A549 (cell line): ENCODE results near the gene CEP250. TPM values are rescaled to one million over a fixed set of nuclear protein-coding genes. Genes with fewer than 3 reads are reported as not detected.

Experiments
- ATAC-seq, 2 experiments: fragments of 200-7000 bp in 1 of 2; fragments of >200 bp in 1 of 2; cut with Nextera tagmentation in 1 of 2; cut with Tn5 transposase in 1 of 2; 3 replicates each; pipeline versions ENCODE4 v1.8.0 to v1.9.1; 2018 to 2020; ENCODE audit warnings: mild to moderate bottlenecking in 1 of 2, moderate library complexity in 1 of 2
- CTCF ChIA-PET: fragments of 300-600 bp; sonication (Branson Sonifier 250); formaldehyde crosslinking; extraction: SDS; loops from one replicate; lab custom pipeline; 2021; ENCODE audit warnings: antibody characterized with exemption, inconsistent platforms; lab: Yijun Ruan, JAX
- POLR2A ChIA-PET: fragments of 350-600 bp; formaldehyde crosslinking; extraction: SDS; loops from one replicate; lab custom pipeline; 2021; ENCODE audit warnings: antibody characterized with exemption, inconsistent platforms; lab: Yijun Ruan, JAX
- DNase-seq, 2 experiments: peaks; one replicate each; pipeline versions ENCODE4 v3.0.0 to v3.0.0-alpha.2; 2011 to 2016; ENCODE audit warnings: low read depth in 1 of 2, low spot score in 1 of 2
- FAIRE-seq: peaks from 2 replicates; lab custom pipeline; 2011; peaks lifted over from hg19 to GRCh38; lab: Jason Lieb, UNC
- H3K27ac ChIP-seq, 2 experiments: fragments of >200 bp; sonication (Bioruptor Twin); formaldehyde crosslinking; 3 replicates each; pipeline ENCODE4 v1.5.1; 2016 to 2017
- H3K4me1 ChIP-seq: fragments of >200 bp; sonication (Bioruptor Twin); formaldehyde crosslinking; 3 replicates; pipeline ENCODE4 v1.6.1; 2016
- H3K4me2 ChIP-seq: fragments of >200 bp; sonication (Bioruptor Twin); formaldehyde crosslinking; 3 replicates; pipeline ENCODE4 v1.6.1; 2016
- H3K4me3 ChIP-seq: fragments of >200 bp; sonication (Bioruptor Twin); formaldehyde crosslinking; 3 replicates; pipeline ENCODE4 v1.5.1; 2016
- H3K9me3 ChIP-seq: fragments of >200 bp; sonication (Bioruptor Twin); formaldehyde crosslinking; 3 replicates; pipeline ENCODE4 v1.6.1; 2016
- CHD2 ChIP-seq: fragments of 150-350 bp; IDR thresholded peaks from 2 replicates; pipeline ENCODE4 v1.6.1; 2014; ENCODE audit warnings: low read length; ENCODE audit not compliant: partially characterized antibody
- FOSB ChIP-seq: fragments of 250-450 bp; sonication (Bioruptor Pico); IDR thresholded peaks from 2 replicates; pipeline ENCODE4 v1.5.0; 2020; ENCODE audit warnings: mild to moderate bottlenecking, moderate library complexity
- FOXS1 ChIP-seq: fragments of 250-450 bp; sonication (Bioruptor Pico); IDR thresholded peaks from 2 replicates; pipeline ENCODE4 v1.5.0; 2020; ENCODE audit warnings: mild to moderate bottlenecking, moderate library complexity
- HOXB13 ChIP-seq: fragments of 250-450 bp; sonication (Bioruptor Pico); IDR thresholded peaks from 2 replicates; pipeline ENCODE4 v1.5.0; 2020; ENCODE audit warnings: low read depth, mild to moderate bottlenecking, moderate library complexity
- JUNB ChIP-seq: fragments of >200 bp; sonication (Bioruptor Twin); formaldehyde crosslinking; IDR thresholded peaks from 2 replicates; pipeline ENCODE4 v1.6.1; 2016
- KDM1A ChIP-seq: fragments of 200-600 bp; sonication (generic); IDR thresholded peaks from 2 replicates; pipeline ENCODE4 v1.6.1; 2016; ENCODE audit warnings: low read depth, mild to moderate bottlenecking
- KDM5A ChIP-seq: fragments of 200-600 bp; sonication (generic); IDR thresholded peaks from 2 replicates; pipeline ENCODE4 v1.6.1; 2016; ENCODE audit warnings: antibody characterized with exemption, mild to moderate bottlenecking
- MAFK ChIP-seq: fragments of 450-650 bp; IDR thresholded peaks from 2 replicates; pipeline ENCODE4 v1.6.1; 2014; ENCODE audit not compliant: partially characterized antibody
- NFE2L2 ChIP-seq: fragments of 150-350 bp; conservative IDR thresholded peaks from 2 replicates; pipeline ENCODE4 v1.6.1; 2014; ENCODE audit warnings: low read length
- PBX3 ChIP-seq: IDR thresholded peaks from 2 replicates; pipeline ENCODE4 v1.6.1; 2012
- POLR2A ChIP-seq: IDR thresholded peaks from 2 replicates; pipeline ENCODE4 v1.6.1; 2012; ENCODE audit warnings: mild to moderate bottlenecking, low read length
- RCOR1 ChIP-seq: fragments of 150-350 bp; IDR thresholded peaks from 2 replicates; pipeline ENCODE4 v1.6.1; 2014; ENCODE audit warnings: antibody characterized with exemption, low read length, low read depth
- RFX5 ChIP-seq: fragments of 450-650 bp; IDR thresholded peaks from 2 replicates; pipeline ENCODE4 v1.7.1; 2014; ENCODE audit warnings: antibody characterized with exemption, mild to moderate bottlenecking, moderate library complexity
- SMC3 ChIP-seq: fragments of >200 bp; sonication (Bioruptor Twin); formaldehyde crosslinking; IDR thresholded peaks from 3 replicates; pipeline ENCODE4 v1.6.1; 2018; ENCODE audit warnings: inconsistent platforms
- TFCP2L1 ChIP-seq: fragments of 250-450 bp; sonication (Bioruptor Pico); IDR thresholded peaks from 2 replicates; pipeline ENCODE4 v1.5.0; 2021; ENCODE audit warnings: mild to moderate bottlenecking
- ZNF302 ChIP-seq: fragments of 250-450 bp; sonication (Bioruptor Pico); IDR thresholded peaks from 2 replicates; pipeline ENCODE4 v1.9.0; 2021; ENCODE audit warnings: inconsistent platforms, mild to moderate bottlenecking, moderate library complexity
- ZSCAN20 ChIP-seq: fragments of 250-450 bp; sonication (Bioruptor Pico); IDR thresholded peaks from 2 replicates; pipeline ENCODE4 v1.8.0; 2022; ENCODE audit warnings: mild to moderate bottlenecking, moderate library complexity
- WGBS: methylation state at CpG from one replicate; pipeline ENCODE4 v1.1.6; 2017; ENCODE audit errors: missing lambda C conversion rate; 5-methylcytosine and 5-hydroxymethylcytosine counted together
- polyA plus RNA-seq, 4 experiments: library from polyadenylated mRNA; depleted of rRNA in 3 of 4; stranded (reverse); fragments of >200 nt; fragmentation: RNase III in 1 of 4; extraction: RNeasy Plus Mini Kit Qiagen cat#74134 plus additional on column Dnase treatment in 1 of 4; gene quantifications; 2 replicates in 3 of 4; 3 replicates in 1 of 4; pipeline ENCODE4 v1.2.3, GENCODE V29; 2011 to 2017
- TF ChIP-seq, protein P1 (sequence below): IDR thresholded peaks from 2 replicates; pipeline ENCODE4 v1.6.1; 2012
- TF ChIP-seq, protein P2 (sequence below): fragments of >200 bp; sonication (Bioruptor Twin); formaldehyde crosslinking; IDR thresholded peaks from 2 replicates; pipeline ENCODE4 v1.6.1; 2016

The CEP250 gene
- polyA plus RNA-seq, 2 of the 4 experiments (the other 2 are of a cell fraction): 13.8 to 19.6 TPM

GRCh38 chr20:35431621-35432429 lies 23.6 kb upstream of the CEP250 start:
- FAIRE-seq: no peak
- peak in 1 of 2 experiments; percentile 22; a peak in 2 of 6 replicates for ATAC-seq
- no peak overlapping the region for H3K27ac ChIP-seq
- no peaks in the 10 kb centered on the region for H3K4me1 ChIP-seq
- DNase-seq: no peak
- H3K4me3 ChIP-seq: no peak overlapping the region
- WGBS: 63% methylated on average over 5 of the region's 6 CpGs
- no peak overlapping the region for H3K4me2 ChIP-seq
- H3K9me3 ChIP-seq: no peaks in the 10 kb centered on the region
- CTCF ChIA-PET: interaction anchor here (0.6 to 13.6 kb wide), 9 partner anchors 9 to 129 kb away, joined by 3 to 267 read pairs (median 4); no protein-coding TSS in a partner anchor
- no peak for TF ChIP-seq CHD2
- no peak for TF ChIP-seq NFE2L2
- no peak for TF ChIP-seq RFX5
- TF ChIP-seq JUNB: no peak
- TF ChIP-seq, all 56 proteins: peak for 0
- POLR2A ChIA-PET: no interaction called here

DNA sequence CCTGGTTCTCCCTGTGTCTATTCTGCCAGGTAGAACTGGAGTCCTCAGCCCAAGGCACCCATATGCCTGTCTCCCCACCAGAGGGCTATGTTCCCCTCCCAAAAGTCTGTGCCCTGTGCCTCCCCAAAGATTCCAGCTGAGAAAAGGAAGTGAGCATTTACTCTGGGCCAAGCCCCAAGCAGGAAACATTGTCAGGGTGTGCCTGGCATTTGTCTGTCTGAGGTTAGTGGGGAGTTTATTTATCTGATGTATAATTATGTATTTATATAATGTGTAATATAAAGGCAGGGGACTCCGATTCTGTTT lies 23.0 kb upstream of the CEP250 start:
- POLR2A ChIA-PET: no interaction called here
- DNase-seq (no peak), ATAC-seq (peak in 1 of 2 experiments; percentile 37; a peak in 3 of 6 replicates), FAIRE-seq (no peak)
- TF ChIP-seq ZSCAN20 (no peak), MAFK (no peak), RCOR1 (no peak), TFCP2L1 (CRISPR knock-in tag) (no peak), KDM5A (no peak), FOXS1 (CRISPR knock-in tag) (no peak), KDM1A (no peak), JUNB (no peak), PBX3 (no peak), SMC3 (no peak), POLR2A (no peak), HOXB13 (CRISPR knock-in tag) (no peak), ZNF302 (CRISPR knock-in tag) (no peak), FOSB (CRISPR knock-in tag) (no peak)
- TF ChIP-seq, protein P1, sequence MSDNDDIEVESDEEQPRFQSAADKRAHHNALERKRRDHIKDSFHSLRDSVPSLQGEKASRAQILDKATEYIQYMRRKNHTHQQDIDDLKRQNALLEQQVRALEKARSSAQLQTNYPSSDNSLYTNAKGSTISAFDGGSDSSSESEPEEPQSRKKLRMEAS: no peak
- TF ChIP-seq, protein P2, sequence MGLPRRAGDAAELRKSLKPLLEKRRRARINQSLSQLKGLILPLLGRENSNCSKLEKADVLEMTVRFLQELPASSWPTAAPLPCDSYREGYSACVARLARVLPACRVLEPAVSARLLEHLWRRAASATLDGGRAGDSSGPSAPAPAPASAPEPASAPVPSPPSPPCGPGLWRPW: no peak
- Histone ChIP-seq H3K9me3 (no peaks in the 10 kb centered on the region), H3K4me2 (no peak overlapping the region), H3K4me1 (no peaks in the 10 kb centered on the region), H3K27ac (no peak overlapping the region), H3K4me3 (no peak overlapping the region)
- CTCF ChIA-PET: interaction anchor here (0.8 to 13.6 kb wide), 6 partner anchors 9 to 129 kb away, joined by 3 to 267 read pairs (median 5); no protein-coding TSS in a partner anchor
- 91% methylated on average over 1 of the region's 1 CpG for WGBS

- Histone ChIP-seq H3K9me3 (no peaks in the 10 kb centered on the region), H3K4me3 (no peak overlapping the region), H3K4me2 (no peak overlapping the region), H3K4me1 (no peaks in the 10 kb centered on the region), H3K27ac (no peak overlapping the region)
- WGBS: 58% methylated on average over 2 of the region's 2 CpGs
- ChIA-PET POLR2A (no interaction called here), CTCF (interaction anchor here (1.5 to 13.6 kb wide), 3 partner anchors 8 to 130 kb away, joined by 5 to 267 read pairs (median 6); no protein-coding TSS in a partner anchor)
- FAIRE-seq (no peak), DNase-seq (no peak), ATAC-seq (no peak)
- TF ChIP-seq ZSCAN20: no peak
Observed at GRCh38 chr20:35433337-35433736, 22.1 kb upstream of the CEP250 start.
